ENCODE measurements around the gene KIAA0232.
A peak's percentile ranks its signal among the peaks of the same experiment; 100 is the strongest.

The KIAA0232 gene, protein sequence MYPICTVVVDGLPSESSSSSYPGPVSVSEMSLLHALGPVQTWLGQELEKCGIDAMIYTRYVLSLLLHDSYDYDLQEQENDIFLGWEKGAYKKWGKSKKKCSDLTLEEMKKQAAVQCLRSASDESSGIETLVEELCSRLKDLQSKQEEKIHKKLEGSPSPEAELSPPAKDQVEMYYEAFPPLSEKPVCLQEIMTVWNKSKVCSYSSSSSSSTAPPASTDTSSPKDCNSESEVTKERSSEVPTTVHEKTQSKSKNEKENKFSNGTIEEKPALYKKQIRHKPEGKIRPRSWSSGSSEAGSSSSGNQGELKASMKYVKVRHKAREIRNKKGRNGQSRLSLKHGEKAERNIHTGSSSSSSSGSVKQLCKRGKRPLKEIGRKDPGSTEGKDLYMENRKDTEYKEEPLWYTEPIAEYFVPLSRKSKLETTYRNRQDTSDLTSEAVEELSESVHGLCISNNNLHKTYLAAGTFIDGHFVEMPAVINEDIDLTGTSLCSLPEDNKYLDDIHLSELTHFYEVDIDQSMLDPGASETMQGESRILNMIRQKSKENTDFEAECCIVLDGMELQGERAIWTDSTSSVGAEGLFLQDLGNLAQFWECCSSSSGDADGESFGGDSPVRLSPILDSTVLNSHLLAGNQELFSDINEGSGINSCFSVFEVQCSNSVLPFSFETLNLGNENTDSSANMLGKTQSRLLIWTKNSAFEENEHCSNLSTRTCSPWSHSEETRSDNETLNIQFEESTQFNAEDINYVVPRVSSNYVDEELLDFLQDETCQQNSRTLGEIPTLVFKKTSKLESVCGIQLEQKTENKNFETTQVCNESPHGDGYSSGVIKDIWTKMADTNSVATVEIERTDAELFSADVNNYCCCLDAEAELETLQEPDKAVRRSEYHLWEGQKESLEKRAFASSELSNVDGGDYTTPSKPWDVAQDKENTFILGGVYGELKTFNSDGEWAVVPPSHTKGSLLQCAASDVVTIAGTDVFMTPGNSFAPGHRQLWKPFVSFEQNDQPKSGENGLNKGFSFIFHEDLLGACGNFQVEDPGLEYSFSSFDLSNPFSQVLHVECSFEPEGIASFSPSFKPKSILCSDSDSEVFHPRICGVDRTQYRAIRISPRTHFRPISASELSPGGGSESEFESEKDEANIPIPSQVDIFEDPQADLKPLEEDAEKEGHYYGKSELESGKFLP (N-terminal part only)

DNA sequence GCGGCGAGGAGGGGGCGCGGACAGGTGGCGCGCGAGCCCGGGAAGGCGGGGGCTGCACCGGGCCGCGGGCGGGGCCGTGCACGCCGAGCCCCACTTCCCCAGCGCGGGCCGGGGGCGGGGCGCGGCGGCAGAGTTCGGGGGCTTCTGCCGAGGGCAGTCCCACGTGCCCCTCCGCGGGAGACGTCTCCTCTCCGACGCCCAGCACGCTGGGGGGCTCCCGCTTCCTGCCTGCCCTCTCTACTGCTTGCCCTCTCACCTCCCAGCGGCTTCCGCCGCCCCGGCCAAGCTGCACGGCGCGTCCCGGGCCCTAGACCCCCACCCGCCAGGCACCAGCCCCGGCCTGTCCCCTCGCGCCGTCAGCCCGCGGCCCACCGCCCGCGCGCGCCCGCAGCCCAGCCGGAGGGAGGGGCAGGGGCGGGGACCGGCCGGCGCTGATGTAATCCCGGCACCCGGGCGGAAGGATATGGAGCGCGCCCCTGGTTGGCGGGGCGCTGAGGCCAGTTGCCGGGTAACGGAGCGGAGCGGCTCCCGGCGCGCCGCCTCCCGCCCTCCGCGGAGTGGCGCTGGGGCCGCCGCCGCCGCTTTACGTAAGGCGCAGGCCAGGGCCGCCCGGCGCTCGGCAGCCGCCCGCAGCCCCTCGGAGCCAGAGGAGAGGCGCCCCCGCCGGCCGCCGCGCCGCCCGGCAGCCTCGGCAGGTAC is at the start of gene KIAA0232:
KIAA0232 (plus strand) TSS at position 581 of the 699 bp plus-strand sequence. CDS start 41,727 bp downstream, outside the sequence.
- peak within 1 kb of the TSS; percentile 68 to 98 for H3K4me3 ChIP-seq (ENCODE audit: low read depth in 1 of 2, low read length in 2 of 2)
- ATAC-seq (ENCODE audit: insufficient read depth, low read depth) (peak; percentile 75), DNase-seq (peak; percentile 91)
- peak within 1 kb of the TSS; percentile 90 for H2AFZ ChIP-seq (ENCODE audit: low read depth, low read length)
- H3K27me3 ChIP-seq (ENCODE audit: insufficient read depth, low read length, poor library complexity), result peaks cover 5% of the 10 kb centered on the region
- H3K27ac ChIP-seq (ENCODE audit: low read length), result peak within 1 kb of the TSS; percentile 81
- H3K79me2 ChIP-seq (ENCODE audit: insufficient read depth, low read length), result peaks cover 44% of the 10 kb centered on the region
- H3K4me1 ChIP-seq (ENCODE audit: insufficient read depth, low read length), result peaks cover 30% of the 10 kb centered on the region
- peak within 1 kb of the TSS; percentile 96 for H3K4me2 ChIP-seq (ENCODE audit: insufficient read depth, low read length)
- TF ChIP-seq, protein P1, sequence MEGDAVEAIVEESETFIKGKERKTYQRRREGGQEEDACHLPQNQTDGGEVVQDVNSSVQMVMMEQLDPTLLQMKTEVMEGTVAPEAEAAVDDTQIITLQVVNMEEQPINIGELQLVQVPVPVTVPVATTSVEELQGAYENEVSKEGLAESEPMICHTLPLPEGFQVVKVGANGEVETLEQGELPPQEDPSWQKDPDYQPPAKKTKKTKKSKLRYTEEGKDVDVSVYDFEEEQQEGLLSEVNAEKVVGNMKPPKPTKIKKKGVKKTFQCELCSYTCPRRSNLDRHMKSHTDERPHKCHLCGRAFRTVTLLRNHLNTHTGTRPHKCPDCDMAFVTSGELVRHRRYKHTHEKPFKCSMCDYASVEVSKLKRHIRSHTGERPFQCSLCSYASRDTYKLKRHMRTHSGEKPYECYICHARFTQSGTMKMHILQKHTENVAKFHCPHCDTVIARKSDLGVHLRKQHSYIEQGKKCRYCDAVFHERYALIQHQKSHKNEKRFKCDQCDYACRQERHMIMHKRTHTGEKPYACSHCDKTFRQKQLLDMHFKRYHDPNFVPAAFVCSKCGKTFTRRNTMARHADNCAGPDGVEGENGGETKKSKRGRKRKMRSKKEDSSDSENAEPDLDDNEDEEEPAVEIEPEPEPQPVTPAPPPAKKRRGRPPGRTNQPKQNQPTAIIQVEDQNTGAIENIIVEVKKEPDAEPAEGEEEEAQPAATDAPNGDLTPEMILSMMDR (IDR thresholded peaks at IDR 0.05; ENCODE audit: borderline replicate concordance, extremely low read depth, low read length, poor library complexity, severe bottlenecking), result no peak
- no peak for TF ChIP-seq EZH2 (IDR thresholded peaks at IDR 0.05; ENCODE audit: borderline replicate concordance, low read depth, low read length, severe bottlenecking)
- H4K20me1 ChIP-seq (ENCODE audit: insufficient read depth, low read length), result peaks cover 37% of the 10 kb centered on the region
- H3K36me3 ChIP-seq (ENCODE audit: insufficient read depth, low read length), result peaks cover 12% of the 10 kb centered on the region
- peak within 1 kb of the TSS; percentile 98 for H3K9ac ChIP-seq (ENCODE audit: low read depth, low read length)
- no peaks in the 10 kb centered on the region for H3K9me3 ChIP-seq (ENCODE audit: insufficient read depth, low read length, severe bottlenecking)

DNA sequence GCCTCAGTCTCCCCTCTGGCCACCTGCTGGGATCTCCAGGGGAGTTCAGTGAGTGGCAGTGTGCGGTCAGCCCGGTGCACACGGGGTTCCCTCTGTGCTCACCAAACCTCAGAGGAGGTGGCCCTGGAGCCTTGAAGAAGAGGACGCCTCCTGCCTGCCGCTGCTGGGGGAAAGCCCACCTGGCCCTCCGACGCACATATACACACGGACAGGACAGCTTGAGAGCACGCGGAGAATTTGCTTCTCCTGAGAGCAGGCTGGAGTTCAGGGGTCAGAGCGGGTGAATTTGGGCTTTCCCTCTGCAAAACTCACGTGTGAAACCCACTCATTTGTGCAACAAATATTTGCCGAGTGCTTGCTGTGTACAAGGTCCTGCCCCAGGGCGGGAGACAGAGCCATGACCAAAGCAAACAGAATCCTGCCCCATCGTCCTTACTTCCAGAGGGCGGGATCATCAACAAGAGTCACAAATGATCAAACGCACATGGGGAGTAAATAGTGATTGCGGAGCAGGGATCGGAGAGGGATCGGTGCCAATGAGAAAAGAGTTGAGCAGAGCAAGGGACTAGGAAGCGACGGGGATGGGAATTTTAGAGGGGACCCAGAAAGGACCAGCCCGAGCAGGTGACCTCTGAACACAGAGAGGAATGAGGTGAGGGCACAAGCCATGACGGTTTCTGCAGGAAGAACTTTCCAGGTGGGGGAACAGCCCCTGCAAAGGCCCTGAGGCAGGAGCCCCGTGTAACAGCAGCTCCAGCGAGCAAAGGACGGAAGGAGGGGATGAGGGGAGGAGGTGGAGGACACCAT is 49.0 kb upstream of the KIAA0232 start:
- Histone ChIP-seq H2AFZ (ENCODE audit: low read depth, low read length) (no peak overlapping the region), H3K9ac (ENCODE audit: low read depth, low read length) (no peak overlapping the region), H3K27me3 (ENCODE audit: insufficient read depth, low read length, poor library complexity) (no peaks in the 10 kb centered on the region), H3K36me3 (ENCODE audit: insufficient read depth, low read length) (no peaks in the 10 kb centered on the region), H3K9me3 (ENCODE audit: insufficient read depth, low read length, severe bottlenecking) (no peaks in the 10 kb centered on the region), H3K4me3 (ENCODE audit: low read depth in 1 of 2, low read length in 2 of 2) (no peak overlapping the region), H3K4me2 (ENCODE audit: insufficient read depth, low read length) (no peak overlapping the region), H3K4me1 (ENCODE audit: insufficient read depth, low read length) (no peaks in the 10 kb centered on the region), H3K79me2 (ENCODE audit: insufficient read depth, low read length) (no peaks in the 10 kb centered on the region), H4K20me1 (ENCODE audit: insufficient read depth, low read length) (no peaks in the 10 kb centered on the region), H3K27ac (ENCODE audit: low read length) (no peak overlapping the region)
- DNase-seq (no peak), ATAC-seq (ENCODE audit: insufficient read depth, low read depth) (no peak)
- no peak for TF ChIP-seq EZH2 (IDR thresholded peaks at IDR 0.05; ENCODE audit: borderline replicate concordance, low read depth, low read length, severe bottlenecking)
- TF ChIP-seq, protein P1 (IDR thresholded peaks at IDR 0.05; ENCODE audit: borderline replicate concordance, extremely low read depth, low read length, poor library complexity, severe bottlenecking), result no peak
